ENCODE data around the gene PLAAT3. TPM values are rescaled to one million over a fixed set of nuclear protein-coding genes. Genes with fewer than 3 reads are reported as not detected.

Gene PLAAT3
- 1 to 10 TPM; 4.8 to 6.5 TPM for total RNA-seq

DNA sequence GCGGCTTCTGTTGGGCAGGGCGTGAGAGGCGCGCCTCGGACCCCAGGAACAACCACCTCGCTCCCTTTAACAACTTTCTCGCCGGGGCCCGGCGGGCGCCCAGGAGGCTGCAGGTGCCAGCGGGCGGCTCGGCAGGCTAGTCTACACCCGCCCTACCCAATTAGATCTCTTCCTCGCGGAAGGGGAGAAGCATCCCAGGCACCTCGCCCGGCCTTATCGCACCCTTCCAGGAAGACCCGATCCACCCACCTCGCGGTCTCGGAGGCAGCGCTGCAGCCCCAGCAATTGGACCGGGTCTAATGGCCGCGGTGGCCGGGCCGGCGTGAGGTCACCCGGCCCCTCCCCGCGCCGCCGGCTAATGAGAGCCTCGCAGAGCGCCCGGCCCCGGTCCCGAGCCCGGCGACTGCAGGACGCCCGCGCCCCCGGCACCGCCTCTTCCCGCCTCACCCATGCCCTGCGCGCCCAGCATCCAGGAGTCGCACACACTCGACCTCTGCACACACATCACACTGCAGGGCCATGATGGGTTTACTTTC is at the start of gene PLAAT3:
Gene PLAAT3 (minus strand): TSS at position 298 of the 536 bp plus-strand sequence. CDS start 419 bp downstream, outside the sequence.
- Mint-ChIP-seq H3K27ac (peak within 1 kb of the TSS; percentile 42), H3K9me3 (no peaks in the 10 kb centered on the region), H3K27me3 (no peaks in the 10 kb centered on the region), H3K4me1 (ENCODE audit: low read depth) (peaks cover 17% of the 10 kb centered on the region), H3K36me3 (ENCODE audit: low read depth) (no peaks in the 10 kb centered on the region), H3K4me3 (peak within 1 kb of the TSS; percentile 76)
- intact Hi-C loops (cut with micrococcal nuclease): loop anchor here (10.0 kb wide), 1 partner anchor 49 kb away; the partner anchor contains the start of gene PLAAT2
- ChIA-PET CTCF (no interaction called here), POLR2A (no interaction called here)
- DNase-seq (peak; percentile 52), ATAC-seq (peak; percentile 72)
- TF ChIP-seq, protein P1, sequence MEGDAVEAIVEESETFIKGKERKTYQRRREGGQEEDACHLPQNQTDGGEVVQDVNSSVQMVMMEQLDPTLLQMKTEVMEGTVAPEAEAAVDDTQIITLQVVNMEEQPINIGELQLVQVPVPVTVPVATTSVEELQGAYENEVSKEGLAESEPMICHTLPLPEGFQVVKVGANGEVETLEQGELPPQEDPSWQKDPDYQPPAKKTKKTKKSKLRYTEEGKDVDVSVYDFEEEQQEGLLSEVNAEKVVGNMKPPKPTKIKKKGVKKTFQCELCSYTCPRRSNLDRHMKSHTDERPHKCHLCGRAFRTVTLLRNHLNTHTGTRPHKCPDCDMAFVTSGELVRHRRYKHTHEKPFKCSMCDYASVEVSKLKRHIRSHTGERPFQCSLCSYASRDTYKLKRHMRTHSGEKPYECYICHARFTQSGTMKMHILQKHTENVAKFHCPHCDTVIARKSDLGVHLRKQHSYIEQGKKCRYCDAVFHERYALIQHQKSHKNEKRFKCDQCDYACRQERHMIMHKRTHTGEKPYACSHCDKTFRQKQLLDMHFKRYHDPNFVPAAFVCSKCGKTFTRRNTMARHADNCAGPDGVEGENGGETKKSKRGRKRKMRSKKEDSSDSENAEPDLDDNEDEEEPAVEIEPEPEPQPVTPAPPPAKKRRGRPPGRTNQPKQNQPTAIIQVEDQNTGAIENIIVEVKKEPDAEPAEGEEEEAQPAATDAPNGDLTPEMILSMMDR (IDR thresholded peaks at IDR 0.05): no peak

DNA sequence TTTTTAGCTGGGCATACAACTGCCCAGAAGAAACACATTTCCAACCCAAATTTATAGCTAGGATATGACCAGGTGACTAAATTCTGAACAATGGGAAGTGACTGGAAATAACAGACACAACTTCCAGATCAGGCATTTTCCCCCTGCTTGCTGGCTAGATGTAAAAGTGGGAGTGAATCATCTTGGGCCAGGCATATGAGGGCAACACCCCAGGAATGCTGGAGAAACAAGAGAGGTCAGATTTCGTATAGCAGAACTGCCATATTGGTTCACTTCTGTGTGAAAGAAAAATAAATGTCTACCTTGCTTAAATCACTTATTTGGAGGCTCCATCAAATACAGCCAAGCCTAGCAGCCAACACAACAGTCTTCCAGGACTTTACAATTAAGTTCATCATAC is 49.6 kb upstream of the PLAAT3 start:
- H3K4me3 Mint-ChIP-seq: no peak overlapping the region
- H3K4me1 Mint-ChIP-seq (ENCODE audit: low read depth): peaks cover 31% of the 10 kb centered on the region
- ChIA-PET POLR2A (no interaction called here), CTCF (interaction anchor here (1.2 to 2.5 kb wide), 2 partner anchors 18 to 76 kb away, joined by 3 to 9 read pairs; partner anchors contain the start of gene RTN3)
- TF ChIP-seq, protein P1 (IDR thresholded peaks at IDR 0.05): no peak
- peaks cover 1% of the 10 kb centered on the region for H3K36me3 Mint-ChIP-seq (ENCODE audit: low read depth)
- no peak for DNase-seq
- H3K27me3 Mint-ChIP-seq: no peaks in the 10 kb centered on the region
- H3K27ac Mint-ChIP-seq: no peak overlapping the region
- no peaks in the 10 kb centered on the region for H3K9me3 Mint-ChIP-seq
- ATAC-seq: no peak
- intact Hi-C loops (cut with micrococcal nuclease): no loop called here

GRCh38 chr11:63660972-63661371 is 46.7 kb upstream of the PLAAT3 start:
- CTCF ChIA-PET: interaction anchor here (0.9 to 1.6 kb wide), 7 partner anchors 10 to 77 kb away, joined by 3 to 7 read pairs (median 4); partner anchors contain the start of genes ATL3 and RTN3
- H3K27ac Mint-ChIP-seq: no peak overlapping the region

GRCh38 chr11:63652671-63653070 is 38.4 kb upstream of the PLAAT3 start:
- H3K27ac Mint-ChIP-seq: no peak overlapping the region
- H3K9me3 Mint-ChIP-seq: no peaks in the 10 kb centered on the region
- ChIA-PET CTCF (interaction anchor here (1.0 to 2.6 kb wide), 2 partner anchors 14 to 16 kb away, joined by 3 to 9 read pairs; no protein-coding TSS in a partner anchor), POLR2A (no interaction called here)
- H3K27me3 Mint-ChIP-seq: no peaks in the 10 kb centered on the region
- ATAC-seq (no peak), DNase-seq (no peak)
- H3K4me3 Mint-ChIP-seq: no peak overlapping the region
- peaks cover 8% of the 10 kb centered on the region for H3K4me1 Mint-ChIP-seq (ENCODE audit: low read depth)
- peaks cover 30% of the 10 kb centered on the region for H3K36me3 Mint-ChIP-seq (ENCODE audit: low read depth)
- TF ChIP-seq, protein P1 (IDR thresholded peaks at IDR 0.05): no peak
- intact Hi-C loops (cut with micrococcal nuclease): no loop called here

More at GRCh38 chr11:63660972-63661371, 46.7 kb upstream of the PLAAT3 start:
- Mint-ChIP-seq H3K27me3 (no peaks in the 10 kb centered on the region), H3K4me3 (no peak overlapping the region), H3K36me3 (ENCODE audit: low read depth) (peaks cover 7% of the 10 kb centered on the region), H3K9me3 (no peaks in the 10 kb centered on the region), H3K4me1 (ENCODE audit: low read depth) (peaks cover 15% of the 10 kb centered on the region)
- no peak for DNase-seq
- TF ChIP-seq, protein P1 (IDR thresholded peaks at IDR 0.05): no peak
- ATAC-seq: no peak
- intact Hi-C loops (cut with micrococcal nuclease): no loop called here
- POLR2A ChIA-PET: interaction anchor here (1.1 to 1.2 kb wide), 2 partner anchors 10 to 13 kb away, joined by 3 to 4 read pairs; no protein-coding TSS in a partner anchor

GRCh38 chr11:63643205-63643604 is 29.0 kb upstream of the PLAAT3 start:
- H3K36me3 Mint-ChIP-seq (ENCODE audit: low read depth): peaks cover 8% of the 10 kb centered on the region
- no peak overlapping the region for H3K27ac Mint-ChIP-seq
- TF ChIP-seq, protein P1 (IDR thresholded peaks at IDR 0.05): no peak
- no peaks in the 10 kb centered on the region for H3K4me1 Mint-ChIP-seq (ENCODE audit: low read depth)
- no peak for ATAC-seq
- intact Hi-C loops (cut with micrococcal nuclease): no loop called here
- H3K4me3 Mint-ChIP-seq: no peak overlapping the region
- no peaks in the 10 kb centered on the region for H3K27me3 Mint-ChIP-seq
- CTCF ChIA-PET: interaction anchor here (0.9 to 12.3 kb wide), 7 partner anchors 15 to 164 kb away, joined by 3 to 150 read pairs (median 4); no protein-coding TSS in a partner anchor
- POLR2A ChIA-PET: interaction anchor here (0.7 kb wide), 1 partner anchor 94 kb away, joined by 3 read pairs; no protein-coding TSS in a partner anchor
- no peaks in the 10 kb centered on the region for H3K9me3 Mint-ChIP-seq
- no peak for DNase-seq

Measured in activated CD8-positive, alpha-beta T cell treated with anti-CD3 and anti-CD28 coated beads for 36 hours (primary cell).